Body of pancreas (tissue), 4 donors: ENCODE data around the gene NUBPL. TPM values are rescaled to one million over a fixed set of nuclear protein-coding genes. Genes with fewer than 3 reads are reported as not detected.

ENCODE experiments used
- ATAC-seq: fragments of 150-250 bp; one replicate; pipeline ENCODE4 v1.9.1; 2016
- DNase-seq, 4 donors: peaks; one replicate each; pipeline ENCODE4 v3.0.0-alpha.2; 2019
- H3K27ac ChIP-seq, 4 donors: fragments of 200-600 bp; sonication (generic); 1 replicate in 3 of 4; 2 replicates in 1 of 4; pipeline versions ENCODE4 v1.5.1 to v1.6.1; 2016 to 2019; ENCODE audit warnings: mild to moderate bottlenecking in 1 of 4, mixed read lengths in 1 of 4, moderate library complexity in 1 of 4
- H3K27me3 ChIP-seq, 2 donors: fragments of 200-600 bp; sonication (generic); one replicate each; pipeline ENCODE4 v1.6.0; 2016; ENCODE audit warnings: mild to moderate bottlenecking in 1 of 2
- H3K36me3 ChIP-seq, 2 donors: fragments of 200-600 bp; sonication (generic); replicated peaks in 1 of 2; 2 replicates each; pipeline ENCODE4 v1.5.1; 2016; ENCODE audit warnings: low read depth in 2 of 2; ENCODE audit not compliant: insufficient read depth in 1 of 2
- H3K4me1 ChIP-seq: fragments of 200-600 bp; sonication (generic); one replicate; pipeline ENCODE4 v1.6.0; 2016
- H3K4me3 ChIP-seq, 2 donors: fragments of 200-600 bp; sonication (generic); 1 replicate in 1 of 2; 2 replicates in 1 of 2; pipeline ENCODE4 v1.5.1; 2016 to 2019
- H3K9me3 ChIP-seq, 3 donors: fragments of 200-600 bp; sonication (generic); 1 replicate in 2 of 3; 2 replicates in 1 of 3; pipeline ENCODE4 v1.5.1; 2016
- CTCF ChIP-seq, 7 experiments: fragments of 450-650 bp in 4 of 7; fragments of 200-600 bp in 3 of 7; sonication (generic) in 3 of 7; IDR thresholded peaks; one replicate each; pipeline ENCODE4 v1.5.1; 2016 to 2019; ENCODE audit warnings: antibody characterized with exemption in 7 of 7
- POLR2A ChIP-seq, 3 donors: fragments of 450-650 bp; IDR thresholded peaks; one replicate each; pipeline ENCODE4 v1.6.1; 2016; ENCODE audit warnings: antibody characterized with exemption in 3 of 3, mild to moderate bottlenecking in 2 of 3
- WGBS, 2 donors: methylation state at CpG; one replicate each; pipeline ENCODE4 v1.1.5; 2017; 5-methylcytosine and 5-hydroxymethylcytosine counted together
- intact Hi-C: fragments of 100-400 bp; cut with DNase I; formaldehyde crosslinking; loops from one replicate; pipeline ENCODE4 v1.15.1; 2023
- total RNA-seq, 2 donors: library from RNA; depleted of rRNA; stranded (reverse); fragments of >200 nt; gene quantifications; one replicate each; pipeline ENCODE4 v1.1.0, GENCODE V29; 2016

The NUBPL gene
- total RNA-seq, 2 donors from 2014 or later: 4.7 to 18.5 TPM

- Histone ChIP-seq H3K27me3 (no peaks in the 10 kb centered on the region), H3K27ac (no peak overlapping the region), H3K4me1 (no peaks in the 10 kb centered on the region), H3K4me3 (no peak overlapping the region), H3K36me3 (no peaks in the 10 kb centered on the region), H3K9me3 (no peaks in the 10 kb centered on the region)
- TF ChIP-seq CTCF (IDR thresholded peaks at IDR 0.05) (no peak), POLR2A (IDR thresholded peaks at IDR 0.05) (no peak)
- intact Hi-C loops: no loop called here
- ATAC-seq: no peak
- DNase-seq: no peak
- WGBS, 2 donors: 40 to 54% methylated on average over 9 of the region's 9 CpGs
These were observed 316.1 kb downstream of the NUBPL start for GRCh38 chr14:31877255-31877798.

GRCh38 chr14:31879661-31880348 lies 318.6 kb downstream of the NUBPL start:
- Histone ChIP-seq H3K4me3 (no peak overlapping the region), H3K27me3 (no peaks in the 10 kb centered on the region), H3K9me3 (no peaks in the 10 kb centered on the region), H3K4me1 (no peaks in the 10 kb centered on the region), H3K27ac (no peak overlapping the region), H3K36me3 (no peaks in the 10 kb centered on the region)
- no peak for DNase-seq
- TF ChIP-seq CTCF (IDR thresholded peaks at IDR 0.05) (no peak), POLR2A (IDR thresholded peaks at IDR 0.05) (no peak)
- no peak for ATAC-seq
- intact Hi-C loops: no loop called here
- WGBS, 2 donors: 77 to 78% methylated on average over 7 of the region's 7 CpGs

- peak in 1 of 4 donors; percentile 14 for DNase-seq
- TF ChIP-seq POLR2A (IDR thresholded peaks at IDR 0.05) (no peak), CTCF (IDR thresholded peaks at IDR 0.05) (no peak)
- Histone ChIP-seq H3K36me3 (no peaks in the 10 kb centered on the region), H3K9me3 (no peaks in the 10 kb centered on the region), H3K4me3 (no peak overlapping the region), H3K27me3 (no peaks in the 10 kb centered on the region), H3K4me1 (no peaks in the 10 kb centered on the region), H3K27ac (no peak overlapping the region)
- WGBS, 2 donors: 58 to 70% methylated on average over 4 of the region's 4 CpGs
- ATAC-seq: peak; percentile 18
- intact Hi-C loops: no loop called here
These were observed 319.7 kb downstream of the NUBPL start for GRCh38 chr14:31880935-31881334.

- Histone ChIP-seq H3K36me3 (no peaks in the 10 kb centered on the region), H3K4me1 (no peaks in the 10 kb centered on the region), H3K9me3 (no peaks in the 10 kb centered on the region), H3K27ac (no peak overlapping the region), H3K27me3 (no peaks in the 10 kb centered on the region), H3K4me3 (no peak overlapping the region)
- TF ChIP-seq POLR2A (IDR thresholded peaks at IDR 0.05) (no peak), CTCF (IDR thresholded peaks at IDR 0.05) (no peak)
- DNase-seq: no peak
- WGBS, 2 donors: 82 to 84% methylated on average over 4 of the region's 4 CpGs
- no peak for ATAC-seq
- intact Hi-C loops: no loop called here
These were observed 320.5 kb downstream of the NUBPL start for GRCh38 chr14:31881531-31882310.
